Inflammatory macrophage treated with lipopolysaccharide for 4 hours (primary cell): ENCODE results near the gene ARHGAP20.

Source experiments
- DNase-seq: peaks from one replicate; pipeline ENCODE4 v3.0.0-alpha.2; 2020

Gene ARHGAP20

DNA sequence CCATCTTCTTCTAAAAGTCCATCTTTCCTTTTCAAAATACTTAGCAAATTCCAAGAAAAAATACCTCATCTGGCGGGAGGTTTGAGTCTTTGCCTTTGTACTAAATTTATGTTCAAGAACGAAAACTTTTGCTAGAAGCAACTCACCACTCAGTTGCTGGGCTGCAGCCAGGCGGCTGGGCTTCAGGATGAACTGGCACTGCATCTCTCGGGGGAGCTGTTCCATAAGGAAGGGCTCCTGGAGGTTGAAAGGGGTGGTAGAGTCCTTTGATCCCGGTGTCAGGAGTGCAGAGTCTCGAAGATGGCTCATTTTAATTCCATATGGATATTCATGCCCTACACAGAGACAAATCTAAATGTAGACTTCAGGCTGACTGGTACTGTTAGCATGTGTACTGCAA lies 105.8 kb downstream of the ARHGAP20 start:
- DNase-seq = no peak

DNA sequence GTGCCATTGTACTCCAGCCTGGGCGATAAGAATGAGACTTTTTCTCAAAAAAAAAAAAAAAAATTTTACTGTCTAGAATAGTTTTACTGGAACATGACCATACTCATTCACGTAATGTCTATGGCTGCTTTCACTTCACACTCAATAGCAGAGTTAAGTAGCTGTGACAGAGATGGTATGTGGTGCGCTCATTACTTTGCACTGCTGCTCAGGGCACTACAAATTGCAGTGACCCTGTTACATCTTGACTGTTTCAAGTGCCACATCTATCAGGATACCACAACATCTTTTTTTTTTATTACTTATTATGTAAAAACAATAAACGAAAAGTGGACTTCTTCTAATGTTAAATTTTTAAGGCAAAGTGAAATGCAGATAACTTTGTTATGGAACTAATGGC lies 110.3 kb downstream of the ARHGAP20 start:
- no peak for DNase-seq

DNA sequence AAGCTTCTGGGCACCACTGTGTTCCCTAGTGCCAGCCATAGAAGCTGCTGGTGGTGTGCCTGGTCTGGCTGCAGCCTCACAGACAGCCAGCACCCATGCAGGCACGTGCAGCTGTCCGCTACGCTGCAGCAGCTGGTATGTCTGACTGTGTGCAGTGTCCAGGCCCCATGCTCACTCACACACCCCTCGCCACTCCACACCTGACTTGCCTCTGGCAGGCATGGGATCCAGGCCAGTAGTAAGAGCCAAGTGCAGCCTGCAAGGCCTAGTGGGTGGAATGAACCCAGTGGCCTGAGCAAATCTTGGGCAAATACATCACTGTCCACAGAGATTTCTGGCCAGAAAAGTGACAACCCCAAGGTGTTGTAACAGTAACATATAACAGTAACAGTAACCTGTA lies 111.9 kb downstream of the ARHGAP20 start:
- no peak for DNase-seq

DNA sequence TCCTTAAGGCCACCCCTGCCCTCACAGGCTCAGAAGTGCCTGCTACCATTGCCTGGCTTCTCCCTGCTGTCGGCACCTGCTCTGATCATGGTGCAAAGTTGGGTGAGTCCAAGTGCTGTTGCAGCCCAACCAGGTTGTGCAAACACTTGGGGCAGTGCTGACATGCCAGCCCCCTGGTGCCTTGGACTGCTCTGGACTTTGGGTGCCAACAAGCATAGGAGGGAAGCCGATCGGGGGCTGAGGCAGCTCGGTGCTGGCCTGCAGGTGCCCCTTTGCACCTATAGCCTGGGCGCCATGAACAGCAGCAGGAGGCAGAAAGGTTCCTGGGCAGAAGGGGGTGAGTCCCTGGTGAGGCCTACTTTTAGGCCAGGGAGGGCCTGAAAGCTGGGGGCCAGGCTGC lies 113.0 kb downstream of the ARHGAP20 start:
- DNase-seq = no peak

DNA sequence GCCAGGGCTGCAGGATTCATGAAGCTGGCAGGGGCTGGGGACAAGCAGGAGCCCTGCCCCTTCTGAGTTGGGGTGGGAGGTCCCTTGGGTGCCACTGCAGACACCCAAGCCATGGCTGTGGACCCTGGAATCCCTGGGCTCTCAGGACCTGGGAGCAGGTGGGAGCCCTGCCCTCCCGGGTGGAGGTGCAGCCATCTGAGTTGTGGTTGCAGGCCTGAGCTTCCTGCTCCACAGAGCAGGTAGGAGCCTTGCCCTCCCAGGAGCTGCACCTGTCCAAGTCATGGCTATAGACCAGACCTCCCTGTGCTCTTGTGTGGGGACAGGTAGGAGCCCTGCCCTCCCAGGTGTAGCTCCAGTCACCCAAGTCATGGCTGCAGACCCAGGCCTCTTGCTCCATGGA lies 113.5 kb downstream of the ARHGAP20 start:
- no peak for DNase-seq

DNA sequence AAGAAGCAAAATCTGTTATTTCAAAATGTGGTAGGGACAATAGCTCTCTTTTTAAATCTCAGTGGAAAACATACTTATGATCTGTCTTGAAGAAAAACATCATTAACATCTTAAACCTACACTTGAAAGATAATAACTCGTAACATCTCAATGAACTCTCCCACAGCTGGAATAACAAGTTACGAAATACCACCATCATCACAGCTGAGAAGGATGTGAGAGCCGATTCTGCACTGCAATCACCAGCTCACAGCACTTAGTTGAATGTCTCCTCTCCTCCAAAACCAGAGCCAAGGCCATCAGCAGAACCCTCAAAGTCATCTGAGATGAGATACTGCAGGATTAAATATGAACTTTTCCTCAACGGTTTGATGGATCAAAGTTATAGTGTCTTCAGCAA lies 124.3 kb downstream of the ARHGAP20 start:
- DNase-seq = no peak

DNA sequence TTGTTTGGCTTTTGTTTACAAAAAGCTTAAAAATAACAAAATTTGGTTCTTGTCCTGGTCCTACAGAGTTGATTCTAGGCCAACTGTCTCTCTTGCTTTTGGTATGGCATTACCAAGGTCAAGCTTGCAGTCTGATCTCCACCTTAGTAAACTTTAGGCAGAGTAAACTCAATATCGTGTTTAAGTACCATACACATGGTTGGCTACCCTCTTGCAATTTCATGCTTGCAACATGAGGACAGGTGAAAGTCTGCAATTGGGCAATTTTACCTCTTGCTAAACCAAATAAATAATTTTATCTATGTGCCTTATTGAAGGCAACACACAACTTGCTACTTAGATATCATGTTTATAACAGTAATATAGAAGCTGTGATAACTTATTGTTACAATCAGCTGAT lies 125.1 kb downstream of the ARHGAP20 start:
- no peak for DNase-seq

DNA sequence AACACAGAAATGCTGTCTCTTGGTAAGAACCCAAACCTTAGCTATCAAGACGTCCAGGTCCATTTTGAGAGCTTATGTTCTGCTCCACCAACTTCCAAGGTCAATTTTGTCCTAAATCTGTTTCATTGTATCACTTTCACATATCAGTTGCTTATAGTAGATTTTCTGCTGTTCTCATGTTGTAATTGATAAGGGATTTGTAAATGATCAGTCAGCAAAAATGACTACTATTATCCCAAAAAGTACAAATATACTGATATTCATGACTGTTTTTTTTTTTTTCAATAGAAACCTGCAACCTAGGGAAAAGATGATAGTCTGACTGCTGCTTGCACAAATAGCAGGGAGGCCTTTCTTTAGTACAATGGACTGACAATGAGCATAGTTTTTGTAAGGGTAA lies 128.1 kb downstream of the ARHGAP20 start:
- DNase-seq = no peak

DNA sequence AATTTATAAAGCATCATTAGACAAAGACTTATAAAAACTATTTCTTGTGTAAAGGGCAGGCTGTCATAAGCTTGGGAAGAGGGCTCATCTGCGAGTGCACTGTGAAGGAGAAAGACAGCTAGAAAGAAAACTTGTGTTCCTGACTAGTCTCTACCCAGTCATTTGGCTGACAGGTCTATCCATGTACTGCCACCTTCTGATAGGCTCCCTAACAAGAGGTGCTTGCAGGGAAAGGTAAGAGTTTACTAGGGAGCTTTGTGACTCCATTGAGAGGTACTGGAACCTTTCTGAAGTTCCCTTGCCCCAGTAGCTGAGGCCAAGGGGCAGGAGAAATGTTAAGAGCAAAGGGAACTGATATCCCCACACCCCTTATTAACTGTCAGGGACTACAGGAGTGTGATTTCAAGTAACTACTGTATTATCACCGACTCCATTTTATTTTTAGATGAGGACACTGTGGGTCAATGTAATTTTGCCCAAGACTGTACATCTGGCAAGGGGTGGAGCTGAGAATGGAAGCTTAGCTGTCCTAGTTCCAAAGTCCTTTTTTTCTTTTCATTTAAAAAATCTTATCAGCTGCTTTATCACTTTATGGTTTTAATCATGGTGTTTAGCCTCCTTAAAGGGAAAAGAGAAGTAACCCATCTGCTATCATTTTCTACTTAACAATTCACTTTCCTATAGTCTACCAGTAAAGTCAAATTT lies 129.4 kb downstream of the ARHGAP20 start:
- DNase-seq = no peak

DNA sequence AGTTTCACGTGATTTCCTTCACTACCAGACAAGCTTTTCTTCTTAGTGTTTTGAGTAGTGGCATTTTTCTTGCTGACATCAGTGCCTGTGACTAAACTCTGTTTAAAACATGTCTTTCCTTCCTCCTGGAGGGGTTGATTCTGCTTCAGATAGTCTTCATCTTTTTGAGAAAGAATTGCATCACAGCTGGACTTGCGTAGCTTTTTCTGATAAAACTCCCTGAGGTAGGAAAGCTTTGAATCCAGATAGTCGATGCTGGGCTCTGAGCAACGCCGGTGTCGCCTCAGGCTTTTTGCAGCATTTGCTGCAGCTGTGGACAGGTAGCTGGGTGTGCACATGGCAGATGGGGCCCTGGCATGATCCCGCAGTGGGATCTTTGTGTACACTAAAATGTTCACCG lies 131.7 kb downstream of the ARHGAP20 start:
- no peak for DNase-seq

DNA sequence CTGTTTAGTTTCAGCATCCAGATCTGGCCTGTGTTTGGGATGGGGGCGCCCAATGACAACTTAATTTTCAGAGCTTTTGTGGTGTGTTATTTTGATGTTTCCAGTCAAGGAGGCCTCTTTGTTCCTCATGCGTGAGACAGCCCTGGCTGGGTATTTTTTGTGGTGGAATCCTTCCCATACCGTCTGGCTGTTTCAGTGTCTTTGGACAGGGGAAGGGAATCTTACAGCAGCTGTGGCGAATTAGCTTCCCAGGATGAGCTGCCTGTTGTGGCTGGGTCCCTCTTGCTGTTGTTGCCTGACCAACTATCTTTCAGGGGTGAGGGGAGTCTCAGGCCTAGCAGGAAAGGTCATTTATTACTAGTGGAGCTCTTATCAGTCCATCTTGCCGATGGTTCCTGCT lies 138.8 kb downstream of the ARHGAP20 start:
- no peak for DNase-seq

DNA sequence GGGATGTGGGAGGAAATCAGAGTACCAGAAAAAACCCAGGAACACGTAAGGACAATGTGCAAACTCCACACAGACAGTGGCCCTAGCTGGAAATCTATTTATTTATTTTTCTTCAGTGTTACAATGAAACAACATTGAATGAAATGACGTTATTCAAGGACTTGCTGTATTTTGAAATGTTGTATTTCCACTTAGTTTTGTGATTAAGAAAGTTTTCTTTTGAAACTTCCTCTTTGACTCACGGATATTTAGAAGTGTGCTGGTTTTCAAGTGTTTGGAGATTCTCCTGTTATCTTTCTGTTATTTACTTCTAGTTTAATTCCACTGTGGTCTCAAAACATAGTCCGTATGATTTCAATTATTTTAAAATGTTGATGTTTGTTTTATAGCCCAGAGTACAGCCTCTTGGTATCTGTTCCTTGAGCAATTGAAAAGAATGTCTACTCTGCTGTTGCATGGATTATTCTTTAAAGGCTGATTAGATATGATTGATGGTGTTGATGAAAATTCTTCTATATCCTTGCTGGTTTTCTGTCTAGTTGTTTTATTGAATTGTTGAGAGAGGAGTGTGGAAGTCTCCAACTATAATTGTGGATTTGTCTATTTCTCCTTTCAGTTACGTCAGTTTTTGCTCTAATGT lies 141.0 kb downstream of the ARHGAP20 start:
- DNase-seq = peak; percentile 82

DNA sequence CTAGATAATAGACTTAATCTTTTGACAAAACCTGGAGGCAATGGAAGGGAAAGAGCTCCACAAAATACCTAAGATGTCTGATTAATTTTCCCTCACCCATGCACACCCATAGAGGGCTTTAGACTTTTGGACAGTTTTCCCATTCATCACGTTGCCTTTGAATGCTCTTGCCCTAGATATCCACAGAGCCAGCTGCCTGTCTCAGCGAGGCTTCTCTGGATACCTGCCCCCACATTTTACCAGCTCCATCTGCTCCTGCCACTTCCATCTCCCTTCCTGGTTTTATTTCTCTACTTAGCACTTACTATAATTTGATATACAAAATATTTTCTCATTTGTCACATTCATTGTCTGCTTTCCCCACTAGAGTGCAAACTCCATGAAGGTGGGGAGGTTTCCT lies 145.7 kb downstream of the ARHGAP20 start:
- no peak for DNase-seq

DNA sequence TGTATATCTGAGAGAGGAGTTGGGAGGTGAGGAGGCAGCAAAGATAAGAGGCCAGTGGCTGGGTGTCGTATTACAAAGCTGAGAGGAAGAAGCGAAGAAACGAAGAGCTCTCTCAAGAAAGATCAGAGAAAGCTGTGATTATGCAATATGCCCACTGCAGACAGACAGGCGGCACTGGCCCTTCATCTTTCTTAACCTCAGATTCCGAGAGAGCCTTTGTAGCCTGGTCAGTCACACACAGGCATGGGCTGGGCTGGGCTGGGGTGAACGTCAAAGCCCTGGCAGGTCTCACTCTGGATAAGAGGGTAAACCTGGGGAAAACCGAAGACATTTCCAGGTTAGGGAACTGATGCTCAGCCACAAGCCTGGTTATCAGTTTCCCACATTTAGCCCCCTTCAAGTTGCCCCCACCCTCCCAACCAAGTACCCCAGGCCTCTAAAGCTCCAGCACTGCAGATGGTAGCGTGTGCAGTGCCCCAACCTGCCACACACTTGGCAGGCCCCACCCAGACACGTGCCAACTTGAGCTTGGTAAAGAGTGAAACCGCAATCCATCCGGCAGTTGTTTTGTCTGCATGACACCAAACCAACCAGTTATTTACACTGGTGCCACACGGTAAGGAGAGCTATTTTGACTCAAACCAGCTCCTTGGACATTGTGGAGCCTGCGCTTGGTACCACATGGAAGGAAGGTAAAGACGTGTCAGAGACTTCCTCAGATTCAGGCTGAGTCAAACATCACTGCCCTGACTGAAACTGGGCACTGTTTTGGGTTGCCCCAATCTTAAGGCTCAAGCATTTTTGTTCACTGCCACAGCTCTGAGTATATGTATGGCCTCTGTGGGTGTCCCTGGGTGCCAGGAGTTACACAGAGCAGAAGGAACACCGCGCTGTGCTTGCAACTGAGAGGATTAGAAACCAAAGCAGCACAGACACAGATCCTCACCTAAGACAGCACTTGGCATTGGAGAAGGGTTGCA lies 146.6 kb downstream of the ARHGAP20 start:
- no peak for DNase-seq

DNA sequence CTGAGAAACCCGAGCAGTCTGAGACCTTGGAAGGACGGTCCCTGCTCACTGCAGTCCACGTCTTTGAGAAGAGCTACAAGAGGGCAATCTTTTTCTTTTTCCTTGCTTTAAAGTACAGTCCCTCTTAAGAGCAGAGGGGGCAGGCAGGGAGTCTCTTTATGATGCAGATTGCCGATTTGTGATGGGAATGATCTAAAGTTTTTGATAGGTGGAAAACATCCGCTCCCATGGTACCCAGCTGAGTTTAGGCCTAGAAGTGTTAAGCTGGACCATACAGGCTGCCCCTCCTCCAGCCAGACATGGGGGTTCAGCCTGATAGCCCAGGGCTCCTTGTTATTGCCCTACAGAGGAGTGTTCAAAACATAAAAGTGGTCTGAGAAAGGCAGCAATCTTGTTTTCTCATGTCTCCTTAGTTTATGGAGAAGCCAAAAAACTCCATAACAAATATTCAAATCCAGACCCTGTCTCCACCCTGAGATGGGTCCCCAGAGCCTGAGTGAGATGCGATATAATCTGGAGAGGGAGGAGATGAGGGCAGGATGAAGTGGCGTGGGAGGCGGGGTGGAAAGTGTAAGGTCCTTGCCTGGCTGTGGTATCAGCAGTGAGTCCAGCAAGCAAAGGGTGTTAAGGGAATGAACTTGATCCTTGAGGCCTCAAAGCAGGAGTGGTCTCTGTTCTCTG lies 147.4 kb downstream of the ARHGAP20 start:
- no peak for DNase-seq

DNA sequence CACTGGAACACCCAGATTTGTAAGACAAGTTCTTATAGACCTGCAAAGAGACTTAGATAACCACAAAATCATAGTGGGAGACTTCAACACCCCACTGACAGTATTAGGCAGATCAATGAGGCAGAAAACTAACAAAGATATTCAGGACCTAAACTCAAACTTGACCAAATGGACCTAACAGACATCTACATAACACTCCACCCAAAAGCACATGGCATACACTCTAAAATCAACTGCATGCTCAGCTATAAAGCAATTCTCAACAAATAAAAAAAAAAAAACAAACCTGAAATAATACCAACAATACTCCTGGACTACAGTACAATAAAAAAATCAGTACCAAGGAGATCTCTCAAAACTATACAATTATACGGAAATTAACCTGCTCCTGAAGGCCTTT lies 167.5 kb downstream of the ARHGAP20 start:
- no peak for DNase-seq

DNA sequence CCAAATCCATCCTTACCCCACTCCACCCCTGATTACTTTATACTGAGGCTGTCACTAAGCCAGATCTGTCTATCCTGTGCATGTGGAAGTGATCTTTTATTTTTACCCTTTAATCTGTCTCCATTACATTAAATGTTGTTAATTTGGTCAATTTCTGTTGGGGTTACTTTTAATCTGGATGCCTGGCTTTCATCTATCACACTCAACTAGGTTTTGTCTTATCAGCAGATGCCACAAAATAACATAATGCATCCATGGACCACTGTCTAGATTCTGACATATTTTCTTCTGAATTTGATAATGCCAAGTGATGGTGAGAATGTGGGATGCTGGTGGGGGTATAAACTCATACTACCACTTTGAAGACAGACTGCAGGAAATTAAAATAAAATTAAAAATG lies 174.1 kb downstream of the ARHGAP20 start:
- no peak for DNase-seq

DNA sequence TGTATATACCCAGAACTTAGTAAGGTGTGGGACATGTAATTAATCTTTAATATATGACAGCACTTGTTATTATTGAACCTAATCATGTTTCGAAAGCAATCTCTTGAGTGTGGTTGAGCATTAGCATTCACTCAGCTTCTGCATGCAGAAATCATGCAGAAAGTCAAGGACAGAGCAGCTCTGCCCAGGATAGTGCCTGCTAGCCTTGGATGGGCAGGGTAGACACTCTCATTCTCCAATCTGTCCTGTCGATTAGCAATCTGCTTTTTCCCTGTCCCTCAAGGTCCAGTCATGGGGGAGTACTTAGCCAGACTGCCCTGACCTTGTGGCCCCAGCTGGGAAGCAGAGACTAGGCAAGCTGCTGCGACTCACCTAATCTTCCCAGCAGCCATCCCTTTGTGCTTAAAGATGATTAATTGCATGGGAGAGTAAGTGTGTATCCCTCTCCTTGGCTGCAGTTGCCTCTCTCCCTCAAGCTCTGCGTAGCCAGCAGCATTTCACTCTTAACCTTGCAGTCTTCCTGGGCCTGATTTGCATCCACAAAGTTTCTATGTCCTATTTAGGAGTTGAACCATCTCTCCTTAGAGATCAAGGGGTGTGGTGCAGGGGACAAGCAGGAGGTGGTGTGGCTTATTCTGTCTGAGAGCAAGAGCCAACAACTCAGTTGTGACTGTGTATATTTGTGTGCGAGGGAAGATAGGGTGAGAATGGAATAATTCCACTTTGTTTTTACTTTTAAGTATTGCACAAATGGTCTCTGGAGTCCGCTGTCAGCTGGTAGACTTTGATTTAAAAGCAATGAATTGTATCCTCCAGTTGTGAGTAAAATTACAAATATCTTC lies 181.1 kb downstream of the ARHGAP20 start:
- no peak for DNase-seq

DNA sequence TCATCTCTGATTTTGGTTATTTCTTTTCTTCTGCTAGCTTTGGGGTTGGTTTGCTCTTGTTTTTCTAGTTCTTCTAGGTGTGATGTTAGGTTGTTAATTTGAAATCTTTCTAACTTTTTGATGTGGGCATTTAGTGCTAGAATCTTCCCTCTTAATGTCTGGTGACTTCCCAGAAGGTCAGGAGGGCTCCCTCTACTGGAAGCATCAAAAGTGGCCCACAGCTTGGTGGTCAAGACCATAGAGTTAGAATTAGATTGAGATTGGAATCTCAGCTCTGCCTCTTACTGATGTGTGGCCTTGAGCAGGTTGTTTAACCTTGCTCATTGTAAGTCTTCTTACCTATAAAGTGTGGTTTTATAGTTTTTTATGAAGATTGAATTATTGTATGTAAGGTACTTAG lies 183.2 kb downstream of the ARHGAP20 start:
- peak; percentile 59 for DNase-seq

DNA sequence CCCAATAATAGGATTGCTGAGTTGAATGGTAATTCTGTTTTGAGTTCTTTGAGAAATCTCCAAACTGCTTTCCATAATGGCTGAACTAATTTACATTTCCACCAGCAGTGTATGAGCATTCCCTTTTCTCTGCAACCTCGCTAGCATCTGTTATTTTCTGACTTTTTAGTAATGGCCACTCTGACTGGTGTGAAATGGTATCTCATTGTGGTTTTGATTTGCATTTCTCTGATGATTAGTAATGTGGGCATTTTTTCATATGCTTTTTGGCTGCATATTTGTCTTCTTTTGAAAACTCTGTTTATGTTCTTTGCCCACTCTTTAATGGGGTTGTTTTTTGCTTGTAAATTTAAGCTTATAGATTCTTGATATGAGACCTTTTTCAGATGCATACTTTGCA lies 185.1 kb downstream of the ARHGAP20 start:
- no peak for DNase-seq
